Activated CD4-positive, alpha-beta T cell treated with anti-CD3 and anti-CD28 coated beads, Interleukin-2, amount 50 U/mL, for 16 hours (primary cell): ENCODE results near the gene SH3BP4.

Experiments used
- DNase-seq: peaks from one replicate; pipeline ENCODE4 v3.0.0-alpha.2; 2020

The SH3BP4 gene

DNA sequence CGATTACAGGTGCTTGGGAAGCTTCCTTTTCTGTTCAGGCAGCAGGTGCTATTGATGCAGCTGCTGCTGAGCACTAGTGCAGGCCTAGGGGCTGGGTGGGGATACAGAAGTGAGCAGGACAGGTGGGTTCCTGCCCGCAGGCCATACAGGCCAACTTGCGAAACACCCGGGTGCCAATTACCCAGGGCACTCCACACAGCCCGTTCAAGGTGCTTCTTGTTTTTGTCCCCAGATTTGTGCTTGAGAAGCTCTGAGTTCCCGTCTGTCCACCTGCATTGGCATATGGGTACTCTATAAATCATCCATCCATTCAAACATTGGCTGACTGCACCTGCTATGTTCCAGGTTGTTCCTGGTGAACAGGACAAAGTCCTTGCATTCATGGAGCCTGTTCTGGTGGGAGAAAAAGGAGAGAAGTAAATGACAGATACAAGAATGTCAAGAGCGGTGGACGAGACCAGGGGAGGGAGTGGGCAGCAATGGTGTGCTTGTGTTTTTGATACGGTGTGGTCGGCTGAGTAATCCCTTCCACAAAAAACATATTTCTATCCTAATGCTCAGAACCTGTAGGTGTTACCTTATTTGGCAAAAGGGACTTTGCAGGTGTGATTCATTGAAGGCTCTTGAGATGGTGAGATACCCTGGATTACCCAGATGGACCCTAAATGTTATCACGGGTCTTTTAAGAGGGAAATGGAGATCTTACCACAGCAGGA, 31.4 kb downstream of the SH3BP4 start:
- no peak for DNase-seq

DNA sequence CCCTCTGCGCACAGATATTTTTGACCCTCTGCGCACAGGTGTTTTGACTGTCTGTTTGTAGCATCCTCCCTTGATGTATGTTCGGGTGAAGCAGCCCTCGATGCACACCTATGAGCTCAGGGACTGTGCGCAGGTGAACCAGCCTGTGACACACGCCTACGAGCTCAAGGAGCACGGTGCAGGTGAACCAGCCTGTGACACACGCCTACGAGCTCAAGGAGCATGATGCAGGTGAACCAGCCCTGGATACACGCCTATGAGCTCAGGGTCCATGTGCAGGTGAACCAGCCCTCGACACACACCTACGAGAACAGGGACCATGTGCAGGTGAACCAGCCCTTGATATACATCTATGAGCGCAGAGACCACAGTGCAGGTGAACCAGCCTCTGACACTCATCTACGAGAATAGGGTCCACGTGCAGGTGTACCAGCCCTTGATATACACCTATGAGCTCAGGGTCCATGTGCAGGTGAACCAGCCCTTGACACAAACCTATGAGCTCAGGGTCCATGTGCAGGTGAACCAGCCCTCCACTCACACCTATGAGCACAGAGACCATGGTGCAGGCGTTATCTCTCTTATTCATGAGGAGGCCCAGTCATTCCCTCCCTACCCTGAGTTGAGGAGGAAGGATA, 33.9 kb downstream of the SH3BP4 start:
- DNase-seq: no peak

DNA sequence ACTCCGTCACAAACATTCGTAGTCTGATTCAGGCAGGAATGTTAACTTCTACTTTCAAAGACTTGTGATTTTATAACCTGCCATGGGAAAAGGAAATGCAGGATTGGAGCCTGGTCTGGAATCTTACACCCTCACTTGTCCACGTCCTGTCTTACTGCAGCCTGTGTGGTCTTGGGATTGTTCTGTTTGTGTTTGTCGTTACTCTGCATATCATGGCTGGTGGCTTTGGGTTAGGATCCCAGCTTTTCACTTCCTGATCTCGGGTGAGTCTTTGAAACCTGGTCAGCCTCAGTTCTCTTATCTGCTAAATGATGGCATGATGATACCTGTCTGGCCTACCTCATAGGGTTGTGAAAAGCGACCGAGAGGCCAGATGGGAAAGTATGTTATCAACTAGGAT, 34.6 kb downstream of the SH3BP4 start:
- DNase-seq: no peak

DNA sequence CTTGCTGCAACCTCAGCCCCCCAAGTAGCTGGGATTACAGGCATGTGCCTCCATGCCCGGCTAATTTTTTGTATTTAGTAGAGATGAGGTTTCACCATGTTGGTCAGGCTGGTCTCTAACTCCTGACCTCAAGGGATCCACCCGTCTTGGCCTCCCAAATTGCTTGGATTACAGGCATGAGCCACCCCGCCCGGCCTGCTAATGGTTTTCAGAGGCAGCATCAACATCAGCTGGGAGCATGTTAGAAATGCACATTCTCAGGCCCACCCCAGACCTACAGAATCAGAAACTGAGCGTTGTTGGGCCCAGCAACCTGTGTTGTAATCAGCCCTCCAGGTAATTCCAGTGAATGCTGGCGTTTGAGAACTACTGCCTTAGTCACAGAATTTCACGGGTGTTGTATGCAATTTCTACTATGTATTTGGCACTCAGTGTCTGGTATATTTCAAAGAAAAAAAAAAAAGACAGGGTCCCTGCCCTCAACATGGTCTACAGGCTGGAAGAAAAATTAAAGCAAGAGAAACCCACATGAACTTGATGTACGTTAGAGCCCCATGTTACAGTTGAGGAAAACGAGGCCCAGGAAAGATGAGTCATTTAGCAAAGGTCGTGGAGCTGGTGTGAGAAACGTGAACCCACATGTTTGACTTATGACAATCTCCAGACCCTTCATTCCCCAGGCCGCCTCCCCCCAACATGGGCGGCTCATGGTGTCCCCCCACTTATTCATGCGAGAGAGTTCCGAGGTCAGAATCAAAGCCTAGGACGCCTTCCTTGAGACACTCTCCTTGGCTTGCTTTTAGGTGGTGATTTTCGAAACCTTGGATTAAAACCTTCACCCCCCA, 35.3 kb downstream of the SH3BP4 start:
- no peak for DNase-seq

DNA sequence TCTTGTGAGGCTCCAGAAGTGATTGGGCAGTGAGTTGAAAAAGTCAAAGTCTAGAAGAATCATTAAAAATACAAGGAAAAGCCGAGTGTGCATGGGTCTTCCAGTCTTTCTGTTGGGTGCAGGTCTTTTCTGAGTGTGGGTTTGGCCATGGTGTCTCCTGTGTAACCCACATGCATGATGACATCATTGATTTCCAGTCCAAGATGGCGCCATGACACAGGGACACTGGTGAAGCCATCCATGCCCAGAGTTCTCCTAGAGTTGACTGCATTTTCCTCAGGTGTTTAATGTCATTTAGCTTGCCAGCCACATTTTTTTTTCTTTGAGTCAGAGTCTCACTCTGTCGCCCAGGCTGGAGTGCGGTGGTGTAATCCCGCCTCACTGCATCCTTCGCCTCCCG, 35.9 kb downstream of the SH3BP4 start:
- DNase-seq: no peak

DNA sequence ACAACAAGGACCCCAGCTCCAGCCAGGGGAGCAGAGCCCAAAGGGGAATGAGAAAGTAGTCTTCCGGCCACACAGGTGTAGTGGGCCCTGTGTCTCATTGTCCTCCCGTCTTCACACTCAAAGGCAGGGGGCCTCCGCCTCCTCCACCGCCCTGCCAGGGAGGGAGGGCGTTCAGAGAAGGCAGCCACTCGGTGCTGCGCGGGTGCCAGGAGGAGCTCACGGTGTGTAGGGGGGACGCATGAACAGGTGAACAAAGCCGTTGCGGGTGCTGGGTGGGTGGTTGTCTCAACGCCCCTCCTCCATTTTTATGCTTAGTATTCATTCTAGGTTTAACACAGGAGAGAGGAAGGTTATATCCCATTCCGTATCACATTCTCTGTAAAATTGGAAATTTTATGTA, 36.7 kb downstream of the SH3BP4 start:
- DNase-seq: no peak

DNA sequence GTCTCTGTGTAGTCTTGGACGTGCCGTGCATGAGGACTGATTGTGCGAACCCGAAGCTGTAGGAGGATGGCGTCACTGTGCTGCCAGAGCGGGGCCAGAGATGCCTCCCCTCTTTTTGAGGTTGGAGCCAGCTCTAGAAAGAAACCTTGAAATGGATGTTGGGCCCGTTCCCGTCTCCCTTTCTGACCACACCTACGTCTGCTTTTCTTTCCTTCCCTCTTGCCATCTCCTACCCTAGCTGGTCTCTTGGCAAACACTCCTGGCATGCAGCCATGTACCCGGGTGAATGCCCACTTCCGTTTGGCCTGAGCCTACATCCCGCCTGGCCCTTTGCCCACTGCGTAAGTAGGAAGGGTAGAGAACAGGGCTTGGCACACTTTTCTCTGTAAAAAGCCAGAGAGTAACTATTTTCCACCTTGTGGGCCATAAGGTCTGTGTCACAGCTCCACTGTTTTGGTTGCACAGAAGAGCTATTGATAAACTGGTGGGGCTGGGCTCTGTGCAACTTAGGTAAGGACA, 37.4 kb downstream of the SH3BP4 start:
- no peak for DNase-seq

DNA sequence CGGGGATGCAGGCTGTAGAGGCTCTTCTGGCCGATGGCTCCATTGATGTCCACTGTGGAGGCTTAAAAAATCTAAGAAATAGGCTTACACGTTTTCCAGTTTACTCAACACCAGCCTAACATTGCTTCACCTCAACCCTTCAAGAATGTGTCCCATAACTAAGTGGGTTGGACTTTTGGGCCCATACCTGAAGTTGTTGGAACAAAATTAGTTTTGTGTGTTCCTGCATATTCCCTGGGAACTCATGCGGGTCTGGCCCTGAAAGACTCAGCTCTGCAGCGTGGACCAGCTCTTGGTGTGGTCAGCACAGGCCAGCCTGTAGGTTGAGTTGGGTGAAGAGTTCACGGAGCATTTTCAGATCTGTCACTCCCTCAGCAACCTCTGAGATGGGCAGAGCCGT, 38.5 kb downstream of the SH3BP4 start:
- DNase-seq: no peak

DNA sequence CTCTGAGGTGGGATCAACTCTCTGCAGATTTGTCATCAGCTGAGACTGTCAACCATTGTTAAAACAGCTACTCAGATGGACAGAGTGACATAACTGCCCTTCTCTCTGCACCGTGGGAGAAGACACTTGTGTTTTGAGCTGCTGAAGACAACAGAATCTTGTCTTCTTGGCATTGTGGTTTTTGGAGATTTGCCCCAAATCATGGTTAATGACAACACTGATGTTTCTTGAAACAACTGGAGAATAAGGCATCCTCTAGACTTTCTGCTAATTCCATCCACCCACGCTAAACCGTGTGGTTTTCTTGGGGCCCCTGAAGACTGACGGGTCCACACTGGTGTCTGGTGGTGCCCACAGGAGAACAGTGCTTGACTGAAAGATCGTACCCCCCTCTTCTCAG, 39.5 kb downstream of the SH3BP4 start:
- no peak for DNase-seq

DNA sequence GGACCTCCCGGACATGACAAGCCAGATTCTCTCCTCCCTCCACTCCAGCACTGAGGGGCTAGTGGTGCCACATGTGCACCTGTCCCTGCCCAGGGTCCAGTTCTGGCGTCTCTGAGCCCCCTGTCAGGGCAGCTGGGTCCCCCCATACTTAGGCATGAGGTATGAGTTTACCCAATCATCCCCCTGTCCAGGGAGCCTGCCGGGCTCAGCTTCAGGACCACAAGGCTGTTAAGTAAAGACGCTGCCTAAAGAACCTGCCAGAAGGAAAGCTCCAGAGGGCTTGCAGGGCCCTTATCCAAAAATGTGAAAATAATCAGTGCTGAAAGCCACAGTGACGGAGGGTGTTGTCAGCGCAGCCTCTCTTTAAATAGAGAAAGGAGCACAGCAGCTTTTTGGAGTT, 40.0 kb downstream of the SH3BP4 start:
- no peak for DNase-seq

DNA sequence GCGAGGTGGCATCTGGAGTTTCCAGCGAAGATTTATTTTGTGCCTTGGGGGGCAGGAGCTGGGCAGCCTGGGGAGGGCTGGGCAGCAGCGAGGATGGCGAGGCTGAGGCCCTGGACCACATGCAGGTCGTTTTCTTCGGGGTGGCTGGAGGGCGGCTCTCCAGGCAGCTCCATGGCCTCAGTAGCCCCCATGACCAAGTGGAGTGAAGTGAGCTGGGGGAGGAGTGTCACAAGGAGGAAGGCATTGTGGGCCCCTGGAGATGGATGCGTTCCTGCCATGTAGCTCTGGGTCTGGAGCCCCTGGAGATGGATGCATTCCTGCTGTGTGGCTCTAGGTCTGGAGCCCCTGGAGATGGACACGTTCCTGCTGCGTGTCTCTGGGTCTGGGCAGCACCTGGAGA, 40.4 kb downstream of the SH3BP4 start:
- no peak for DNase-seq

DNA sequence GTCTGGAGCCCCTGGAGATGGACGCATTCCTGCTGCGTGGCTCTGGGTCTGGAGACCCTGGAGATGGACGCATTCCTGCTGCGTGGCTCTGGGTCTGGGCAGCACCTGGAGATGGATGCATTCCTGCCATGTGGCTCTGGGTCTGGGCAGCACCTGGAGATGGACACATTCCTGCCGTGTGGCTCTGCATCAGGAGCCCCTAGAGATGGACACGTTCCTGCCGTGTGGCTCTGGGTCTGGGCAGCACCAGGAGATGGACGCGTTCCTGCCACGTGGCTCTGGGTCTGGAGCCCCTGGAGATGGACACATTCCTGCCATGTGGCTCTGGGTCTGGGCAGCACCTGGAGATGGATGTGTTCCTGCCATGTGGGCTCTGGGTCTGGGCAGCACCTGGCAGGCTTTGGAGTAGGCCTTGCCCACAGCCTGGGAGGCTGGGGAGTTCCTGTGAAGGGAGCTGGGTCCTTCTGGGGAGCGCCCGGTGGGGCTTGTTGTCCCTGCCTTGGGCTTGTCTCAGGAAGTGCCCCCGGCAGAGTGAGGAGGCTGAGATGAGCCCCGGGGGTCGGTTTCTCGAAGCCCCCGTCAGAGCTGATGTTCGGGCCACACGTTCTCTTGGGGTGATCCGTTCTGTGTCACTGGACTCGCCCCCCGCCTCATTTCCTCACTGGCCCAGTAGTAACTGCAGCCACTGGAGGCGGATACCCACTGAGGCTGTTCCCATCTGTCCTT, 41.0 kb downstream of the SH3BP4 start:
- DNase-seq: no peak

DNA sequence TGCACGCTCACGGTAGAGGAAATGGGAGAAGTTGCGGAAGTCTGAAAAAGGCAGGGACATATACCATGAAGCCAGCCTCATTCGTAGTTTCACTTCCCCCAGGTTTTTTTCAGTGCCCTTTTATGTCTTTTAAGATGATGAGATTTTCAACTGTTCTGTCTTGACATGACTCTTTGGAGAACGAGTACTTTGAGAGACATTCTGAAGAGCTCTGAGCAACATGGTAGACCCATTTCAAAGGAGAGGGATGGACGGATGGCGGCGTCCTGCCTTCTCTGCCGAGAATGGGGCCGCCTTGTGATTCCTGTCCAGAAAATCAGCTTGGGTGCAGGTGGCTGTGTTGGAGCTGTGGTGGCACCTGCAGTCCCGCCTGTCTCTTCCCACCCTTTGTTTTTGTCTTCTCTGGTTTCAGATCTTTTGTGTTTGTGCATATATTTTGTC, 41.7 kb downstream of the SH3BP4 start:
- no peak for DNase-seq

DNA sequence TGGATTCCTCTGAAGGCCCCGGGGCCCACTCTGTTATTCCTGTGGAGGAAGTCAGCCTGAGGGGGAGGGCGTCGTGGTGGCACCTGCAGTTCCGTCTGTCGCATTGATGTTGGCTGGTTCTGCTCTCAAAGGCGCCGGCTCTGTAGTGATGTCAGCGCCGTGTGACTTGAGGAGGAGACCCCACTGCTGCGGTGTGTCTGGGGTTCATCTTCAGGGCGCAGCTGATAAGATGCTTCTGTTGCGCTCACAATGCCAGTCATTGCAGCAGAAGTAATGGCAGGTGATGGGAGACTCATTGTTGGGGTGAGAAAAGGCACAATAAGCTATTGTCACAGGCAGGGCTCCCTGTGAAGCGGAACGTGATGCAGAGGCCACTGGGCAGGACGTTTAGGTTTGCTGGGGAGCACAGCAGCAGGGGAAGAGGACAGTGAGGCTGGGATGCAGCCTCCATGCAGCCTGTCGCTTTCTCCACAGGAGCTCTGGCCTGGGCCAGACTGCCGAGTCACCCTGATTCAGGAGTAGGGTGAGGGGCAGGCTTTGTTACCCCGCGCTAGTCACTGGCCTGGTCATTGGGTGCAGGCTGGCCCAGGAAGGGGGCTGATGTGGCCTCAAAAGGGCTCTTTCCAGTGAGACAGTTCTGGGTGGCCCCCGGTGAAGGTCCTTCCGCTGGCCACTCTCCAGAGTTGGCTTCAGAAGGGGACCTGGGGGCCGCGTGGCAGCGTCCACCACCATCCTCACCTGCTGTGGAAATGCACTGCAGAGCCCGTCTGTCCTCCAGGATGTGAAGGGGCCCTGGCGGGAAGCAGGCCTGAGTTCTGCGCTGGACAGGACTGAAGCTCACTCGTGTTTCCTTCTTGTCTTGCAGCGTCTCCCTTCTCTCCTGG, 42.9 kb downstream of the SH3BP4 start:
- no peak for DNase-seq

DNA sequence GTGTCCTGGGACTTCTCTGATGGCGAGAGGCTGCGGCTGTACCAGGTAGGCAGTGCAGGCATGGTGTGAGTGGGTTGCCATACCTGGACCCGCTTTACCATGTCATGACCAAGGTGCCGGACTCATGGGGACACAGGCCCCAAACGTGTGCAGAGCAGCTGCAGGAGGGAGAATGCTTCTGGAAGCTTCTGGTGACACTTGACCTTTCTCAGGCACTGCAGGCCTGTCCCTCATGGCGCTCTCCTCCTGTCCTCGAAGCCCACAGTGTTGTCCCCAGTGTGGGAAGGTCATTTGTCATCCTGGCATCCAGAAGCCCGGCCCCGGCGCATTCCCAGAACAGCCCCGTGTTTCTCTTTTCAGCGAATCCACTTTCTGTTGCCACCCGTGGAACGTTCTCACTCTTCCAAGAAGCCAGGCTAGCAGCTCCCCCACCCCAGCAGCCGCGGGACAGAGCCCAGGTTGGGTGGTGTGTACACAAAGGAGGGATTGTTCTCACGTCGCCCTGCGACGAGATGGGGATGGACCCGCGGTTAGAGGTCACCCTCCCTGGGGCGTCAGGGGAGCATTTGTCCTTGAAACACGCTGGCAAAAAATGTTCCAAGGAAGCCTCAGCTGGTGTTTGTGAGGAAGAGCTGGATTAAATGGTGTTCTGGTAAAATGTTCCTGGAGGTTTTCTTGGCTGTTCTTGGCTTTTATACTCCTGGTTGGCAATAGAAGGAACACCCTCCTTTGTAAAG, 43.7 kb downstream of the SH3BP4 start:
- DNase-seq: no peak

DNA sequence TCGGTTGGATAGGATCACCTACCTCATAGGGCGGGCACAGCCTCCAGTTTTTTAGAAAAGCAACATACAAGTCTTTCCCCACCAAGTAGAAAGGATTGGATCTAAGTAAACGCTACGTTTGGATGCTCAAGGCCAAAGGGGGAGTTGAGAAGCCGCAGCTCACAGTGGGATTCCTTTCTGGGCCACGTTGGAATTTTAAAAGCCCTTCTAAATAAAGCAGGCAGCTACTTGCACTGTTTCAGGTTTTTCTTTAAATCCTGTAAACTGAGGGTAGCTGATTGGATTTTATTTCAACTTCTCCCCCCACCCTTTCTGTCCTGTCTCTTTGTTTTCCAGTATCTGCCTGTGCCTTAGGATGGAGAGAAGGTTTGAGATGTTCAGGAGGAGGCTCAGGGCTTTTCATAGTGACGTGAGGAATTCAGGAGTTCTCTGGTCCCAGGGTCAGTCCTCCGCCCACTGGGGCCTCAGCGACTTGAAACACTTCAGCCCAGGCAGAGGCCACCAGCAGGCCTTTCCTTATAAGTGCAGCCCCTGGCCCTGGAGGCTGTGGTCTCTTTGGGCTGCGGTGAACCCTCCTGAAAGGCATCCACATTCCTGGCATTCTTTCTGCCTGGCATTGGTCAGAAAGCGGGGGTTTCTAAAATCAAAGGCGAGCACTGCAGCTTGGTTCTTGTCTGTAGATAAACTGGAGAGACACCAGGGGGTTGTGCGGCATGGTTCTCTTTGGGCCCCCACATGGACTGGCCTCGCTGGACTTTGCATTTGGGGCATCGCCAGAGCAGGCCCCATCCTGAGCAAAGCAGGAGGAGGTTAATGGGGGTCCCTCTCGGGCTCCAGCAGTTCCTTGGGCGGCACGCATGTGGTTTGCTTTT, 44.5 kb downstream of the SH3BP4 start:
- DNase-seq: no peak

DNA sequence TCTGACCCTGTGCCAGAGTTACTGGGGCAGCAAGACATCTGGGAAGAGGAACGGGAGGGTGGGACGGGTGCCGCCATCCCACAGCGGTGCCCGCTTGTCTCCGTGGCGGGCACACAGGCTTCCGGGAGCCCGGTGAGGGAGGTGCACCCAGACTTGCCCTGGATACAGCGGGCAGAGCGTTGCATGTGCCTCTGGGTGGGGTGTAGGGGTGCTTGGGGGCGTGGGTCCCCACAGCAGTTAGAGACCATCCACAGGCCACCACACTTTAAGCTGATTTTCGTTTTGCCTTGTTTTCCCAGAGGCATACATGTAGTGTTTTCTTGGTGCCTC, 45.1 kb downstream of the SH3BP4 start:
- DNase-seq: no peak

DNA sequence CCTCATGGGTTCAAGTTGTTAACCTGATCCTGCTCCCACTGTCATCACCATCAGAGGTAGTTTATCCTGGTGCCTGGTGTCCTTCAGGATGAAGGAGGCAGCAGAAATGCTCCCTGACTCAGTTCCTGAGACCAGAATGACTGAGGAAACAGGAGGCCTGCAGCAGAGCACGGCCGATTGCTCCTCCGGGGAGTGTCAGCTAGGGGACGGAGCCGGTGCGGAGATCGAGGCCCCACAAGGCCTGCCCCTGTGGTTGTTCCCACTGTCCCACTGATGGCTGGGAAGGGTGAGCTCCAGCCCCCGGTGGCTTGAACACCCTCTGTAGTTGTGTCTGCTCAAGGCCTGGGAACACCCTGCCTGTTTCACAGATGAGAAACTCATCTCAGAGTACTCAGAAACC, 45.6 kb downstream of the SH3BP4 start:
- DNase-seq: no peak

DNA sequence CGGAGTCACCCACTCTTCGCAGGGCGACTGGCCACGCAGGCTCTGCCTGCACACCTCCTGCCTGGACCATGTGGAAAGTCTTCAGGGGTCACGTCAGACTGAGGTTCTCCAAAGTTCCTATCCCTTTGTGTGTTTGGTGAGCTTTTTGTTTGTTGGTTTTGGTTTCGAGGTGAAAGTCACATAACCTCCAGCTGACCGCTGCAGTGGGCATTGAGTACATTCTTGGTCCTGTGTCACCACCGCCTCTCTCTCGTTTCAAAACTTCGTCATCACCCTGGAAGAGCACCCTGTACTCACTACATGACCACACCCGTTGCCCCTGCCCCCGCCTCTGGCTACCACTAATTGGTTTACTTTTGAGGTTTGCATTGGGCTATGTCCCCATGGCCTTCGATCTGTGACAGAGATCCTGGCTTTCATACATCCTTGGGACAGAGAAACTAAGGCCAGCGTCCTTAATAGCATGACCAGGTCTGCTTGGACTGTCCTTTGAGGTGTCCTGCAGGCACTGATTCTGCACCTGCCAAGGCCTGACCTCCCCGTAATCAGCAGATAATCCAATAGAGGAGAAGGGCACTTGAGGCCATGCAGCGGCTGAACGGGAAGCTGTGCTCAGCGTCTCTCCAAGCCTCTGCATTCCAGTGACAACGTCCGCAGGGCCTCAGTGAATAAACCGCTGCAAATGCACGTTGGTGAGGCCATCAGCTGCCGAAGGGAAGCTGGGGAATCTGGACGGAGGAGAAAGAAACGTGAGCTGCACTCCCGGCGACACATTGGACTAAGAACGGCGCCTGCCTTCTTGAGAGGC, 46.8 kb downstream of the SH3BP4 start:
- DNase-seq: no peak
